Stimulated activated CD4-positive, alpha-beta T cell treated with anti-CD3 and anti-CD28 coated beads, Interleukin-4, amount 100 ng/mL, for 4 hours (primary cell): ENCODE results near the gene KIF2A.

Source experiments
- DNase-seq, 2 experiments: peaks; one replicate each; pipeline ENCODE4 v3.0.0-alpha.2; 2020

The KIF2A gene

GRCh38 chr5:62330302-62330701 is 24.3 kb downstream of the KIF2A start:
- no peak for DNase-seq

- DNase-seq: no peak
Measured at GRCh38 chr5:62331921-62332320, 25.9 kb downstream of the KIF2A start.

- no peak for DNase-seq
Measured at GRCh38 chr5:62333250-62333794, 27.3 kb downstream of the KIF2A start.

GRCh38 chr5:62334082-62334481 is 28.1 kb downstream of the KIF2A start:
- DNase-seq: no peak

- DNase-seq: no peak
Measured at GRCh38 chr5:62340392-62340791, 34.4 kb downstream of the KIF2A start.

GRCh38 chr5:62340979-62341378 is 35.0 kb downstream of the KIF2A start:
- no peak for DNase-seq

- no peak for DNase-seq
Measured at GRCh38 chr5:62341783-62342475, 35.9 kb downstream of the KIF2A start.

GRCh38 chr5:62342476-62342837 is 36.5 kb downstream of the KIF2A start:
- no peak for DNase-seq

- DNase-seq: no peak
Measured at GRCh38 chr5:62343428-62343827, 37.4 kb downstream of the KIF2A start.

- DNase-seq: no peak
Measured at GRCh38 chr5:62346748-62347147, 40.7 kb downstream of the KIF2A start.

- DNase-seq: no peak
Measured at GRCh38 chr5:62347928-62348327, 41.9 kb downstream of the KIF2A start.

- no peak for DNase-seq
Measured at GRCh38 chr5:62348723-62349481, 42.9 kb downstream of the KIF2A start.

GRCh38 chr5:62354028-62354874 is 48.2 kb downstream of the KIF2A start:
- DNase-seq: no peak

- no peak for DNase-seq
Measured at GRCh38 chr5:62362701-62363100, 56.7 kb downstream of the KIF2A start.

GRCh38 chr5:62369039-62369438 is 63.0 kb downstream of the KIF2A start:
- no peak for DNase-seq

GRCh38 chr5:62371409-62371808 is 65.4 kb downstream of the KIF2A start:
- DNase-seq: no peak

- DNase-seq: no peak
Measured at GRCh38 chr5:62372600-62372999, 66.6 kb downstream of the KIF2A start.

- no peak for DNase-seq
Measured at GRCh38 chr5:62373382-62373781, 67.4 kb downstream of the KIF2A start.

- DNase-seq: no peak
Measured at GRCh38 chr5:62374090-62374489, 68.1 kb downstream of the KIF2A start.

GRCh38 chr5:62375627-62376026 is 69.6 kb downstream of the KIF2A start:
- no peak for DNase-seq

GRCh38 chr5:62376064-62376463 is 70.1 kb downstream of the KIF2A start:
- no peak for DNase-seq

GRCh38 chr5:62385131-62385530 is 79.1 kb downstream of the KIF2A start:
- no peak for DNase-seq

- no peak for DNase-seq
Measured at GRCh38 chr5:62385816-62386400, 79.9 kb downstream of the KIF2A start.
